TTC549 (cell line): Measurements from ENCODE around the gene PPP1R14B.

Experiments used
- FAIRE-seq: peaks from 2 replicates; lab custom pipeline; 2012; peaks lifted over from hg19 to GRCh38; lab: Jason Lieb, UNC

PPP1R14B gene

GRCh38 chr11:64281957-64282770 is 35.4 kb upstream of the PPP1R14B start:
- FAIRE-seq = no peak

- no peak for FAIRE-seq
These were observed 31.9 kb upstream of the PPP1R14B start for GRCh38 chr11:64278576-64279190.

GRCh38 chr11:64276653-64277431 is 30.1 kb upstream of the PPP1R14B start:
- no peak for FAIRE-seq

GRCh38 chr11:64275841-64276240 is 29.1 kb upstream of the PPP1R14B start:
- FAIRE-seq = no peak

- FAIRE-seq = no peak
These were observed 28.5 kb upstream of the PPP1R14B start for GRCh38 chr11:64275031-64275800.

GRCh38 chr11:64269540-64270220 is 22.9 kb upstream of the PPP1R14B start:
- peak; percentile 88 for FAIRE-seq

- FAIRE-seq = no peak
These were observed 22.3 kb upstream of the PPP1R14B start for GRCh38 chr11:64268893-64269539.

- no peak for FAIRE-seq
These were observed 21.5 kb upstream of the PPP1R14B start for GRCh38 chr11:64268025-64268892.

- FAIRE-seq = no peak
These were observed 20.6 kb upstream of the PPP1R14B start for GRCh38 chr11:64267207-64267945.

- FAIRE-seq = no peak
These were observed 19.6 kb upstream of the PPP1R14B start for GRCh38 chr11:64266339-64266738.

GRCh38 chr11:64265176-64266160 is 18.7 kb upstream of the PPP1R14B start:
- no peak for FAIRE-seq

GRCh38 chr11:64264371-64264852 is 17.7 kb upstream of the PPP1R14B start:
- FAIRE-seq = no peak

GRCh38 chr11:64263947-64264317 is 17.2 kb upstream of the PPP1R14B start:
- no peak for FAIRE-seq

- FAIRE-seq = no peak
These were observed 16.5 kb upstream of the PPP1R14B start for GRCh38 chr11:64263021-64263946.

GRCh38 chr11:64262271-64263002 is 15.7 kb upstream of the PPP1R14B start:
- no peak for FAIRE-seq

GRCh38 chr11:64261556-64262080 is 14.9 kb upstream of the PPP1R14B start:
- FAIRE-seq = no peak
